Measurements from ENCODE around the gene APCDD1L.

APCDD1L gene

DNA sequence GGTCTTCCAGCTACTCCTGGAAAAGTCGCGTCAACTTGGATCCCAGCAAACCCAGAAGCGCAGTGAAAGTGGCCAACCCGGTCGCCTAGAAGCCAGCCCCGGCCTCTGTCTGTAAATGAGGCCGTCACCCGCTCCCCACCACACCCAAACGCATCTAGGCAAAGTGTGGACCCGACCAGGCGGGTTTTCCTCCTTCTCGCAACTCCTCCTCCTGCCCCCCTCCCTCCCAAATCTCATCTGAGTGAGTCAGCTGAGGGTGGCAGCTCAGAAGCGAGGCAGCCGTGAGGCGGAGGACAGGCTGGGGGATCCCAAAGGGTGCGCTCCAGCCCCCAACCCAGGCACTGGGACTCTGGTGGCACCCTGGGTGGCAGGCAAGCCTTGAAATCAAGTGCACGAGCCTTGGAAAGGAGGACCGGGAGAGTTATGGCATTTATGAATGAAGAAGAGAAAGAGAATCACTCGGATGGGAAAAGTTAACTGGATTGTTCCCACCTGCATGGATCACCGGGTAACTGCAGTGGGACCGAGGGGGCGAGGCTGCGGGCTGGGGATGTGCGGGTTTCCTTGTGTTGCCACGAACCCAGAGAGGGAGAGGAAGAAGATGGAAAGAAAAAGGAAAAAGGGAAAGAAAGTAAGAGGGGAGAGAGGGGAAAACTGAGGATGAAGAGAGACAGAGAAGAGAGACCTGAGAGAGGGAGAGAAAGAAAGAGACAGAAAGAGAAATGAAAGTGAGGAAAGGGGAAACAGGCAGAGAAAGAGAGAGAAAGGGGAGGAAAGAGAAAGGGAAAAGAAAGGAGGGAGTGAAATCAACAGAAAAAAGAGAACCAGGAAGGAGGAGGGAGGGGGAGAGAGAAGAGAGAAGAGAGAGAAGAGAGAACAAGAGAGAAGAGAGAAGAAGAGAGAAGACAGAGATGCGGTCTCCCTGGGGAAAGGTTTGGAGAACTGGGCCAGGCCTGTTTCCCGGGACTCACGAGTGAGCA lies at the start of gene APCDD1L:
Gene APCDD1L (minus strand): TSS at position 167 of the 980 bp plus-strand sequence. CDS start 692 bp downstream, outside the sequence.
- DNase-seq = no peak
- TF ChIP-seq POLR2A (IDR thresholded peaks at IDR 0.05; ENCODE audit: low read length) (no peak), GATA1 (IDR thresholded peaks at IDR 0.05; ENCODE audit: low read depth, low read length) (no peak)

- TF ChIP-seq POLR2A (IDR thresholded peaks at IDR 0.05; ENCODE audit: low read length) (no peak), GATA1 (IDR thresholded peaks at IDR 0.05; ENCODE audit: low read depth, low read length) (no peak)
- DNase-seq = no peak
These were observed 44.1 kb upstream of the APCDD1L start for GRCh38 chr20:58559368-58559729.

GRCh38 chr20:58558486-58559367 lies 43.5 kb upstream of the APCDD1L start:
- no peak for DNase-seq
- no peak for TF ChIP-seq POLR2A (IDR thresholded peaks at IDR 0.05; ENCODE audit: low read length)
- TF ChIP-seq GATA1 (IDR thresholded peaks at IDR 0.05; ENCODE audit: low read depth, low read length) = no peak

GRCh38 chr20:58557733-58558342 lies 42.6 kb upstream of the APCDD1L start:
- TF ChIP-seq GATA1 (IDR thresholded peaks at IDR 0.05; ENCODE audit: low read depth, low read length) (no peak), POLR2A (IDR thresholded peaks at IDR 0.05; ENCODE audit: low read length) (no peak)
- DNase-seq = no peak

GRCh38 chr20:58556961-58557360 lies 41.8 kb upstream of the APCDD1L start:
- TF ChIP-seq POLR2A (IDR thresholded peaks at IDR 0.05; ENCODE audit: low read length) = no peak
- TF ChIP-seq GATA1 (IDR thresholded peaks at IDR 0.05; ENCODE audit: low read depth, low read length) = no peak
- DNase-seq = no peak

DNA sequence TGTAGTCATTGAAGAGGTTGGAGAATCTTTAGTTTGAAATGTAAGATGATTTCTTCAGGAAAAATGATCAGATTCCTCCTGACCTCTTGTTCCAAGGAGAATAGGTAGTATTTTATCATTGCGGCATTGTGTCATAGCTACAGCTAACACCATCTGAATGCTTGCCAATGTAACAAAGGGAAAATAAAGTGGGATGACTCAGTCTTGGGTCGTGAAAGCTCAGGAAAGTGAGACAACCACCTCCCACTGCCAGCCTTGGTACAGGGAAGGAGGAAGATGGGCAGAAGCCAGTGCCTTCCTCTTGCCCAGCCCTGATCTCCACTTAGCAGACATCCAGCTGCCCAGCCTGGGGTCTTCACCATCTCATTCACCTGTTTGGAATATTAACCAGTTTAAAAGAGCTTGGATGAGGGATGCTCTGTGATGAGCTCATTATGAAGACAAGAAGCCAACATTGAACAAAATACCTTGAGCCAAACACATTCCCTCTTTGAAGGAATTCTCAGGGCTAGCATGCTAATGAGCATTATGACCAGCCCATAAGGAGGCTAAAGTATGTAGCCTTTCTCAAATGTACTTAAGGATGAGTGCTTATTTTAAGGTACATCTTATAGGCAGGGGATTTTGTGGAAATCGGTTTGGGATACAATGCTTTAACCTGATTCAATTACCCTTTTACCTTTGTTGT lies 40.0 kb upstream of the APCDD1L start:
- no peak for DNase-seq
- TF ChIP-seq GATA1 (IDR thresholded peaks at IDR 0.05; ENCODE audit: low read depth, low read length) (no peak), POLR2A (IDR thresholded peaks at IDR 0.05; ENCODE audit: low read length) (no peak)

- DNase-seq = no peak
- no peak for TF ChIP-seq POLR2A (IDR thresholded peaks at IDR 0.05; ENCODE audit: low read length)
- TF ChIP-seq GATA1 (IDR thresholded peaks at IDR 0.05; ENCODE audit: low read depth, low read length) = no peak
These were observed 39.3 kb upstream of the APCDD1L start for GRCh38 chr20:58554541-58554940.

DNA sequence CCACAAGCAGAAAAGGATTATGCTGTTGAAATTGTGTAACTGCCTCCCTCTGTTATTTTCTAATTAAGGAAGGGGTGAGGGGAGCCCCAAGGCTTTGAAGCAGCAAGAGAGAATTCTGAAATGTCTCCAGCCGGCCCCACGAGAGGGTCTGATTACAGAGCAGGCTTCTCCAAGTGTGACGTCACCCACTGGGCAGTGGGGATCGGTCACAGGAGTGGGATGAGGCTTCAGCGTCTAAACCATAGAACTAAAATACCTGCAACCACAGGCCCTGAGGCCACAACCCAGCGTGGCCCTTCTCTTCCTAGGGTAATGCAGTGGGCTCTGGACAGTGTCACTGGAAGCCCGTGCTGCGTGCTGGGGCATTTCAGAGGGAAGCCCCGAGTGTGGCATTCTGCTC lies 38.6 kb upstream of the APCDD1L start:
- TF ChIP-seq POLR2A (IDR thresholded peaks at IDR 0.05; ENCODE audit: low read length) (no peak), GATA1 (IDR thresholded peaks at IDR 0.05; ENCODE audit: low read depth, low read length) (no peak)
- no peak for DNase-seq

DNA sequence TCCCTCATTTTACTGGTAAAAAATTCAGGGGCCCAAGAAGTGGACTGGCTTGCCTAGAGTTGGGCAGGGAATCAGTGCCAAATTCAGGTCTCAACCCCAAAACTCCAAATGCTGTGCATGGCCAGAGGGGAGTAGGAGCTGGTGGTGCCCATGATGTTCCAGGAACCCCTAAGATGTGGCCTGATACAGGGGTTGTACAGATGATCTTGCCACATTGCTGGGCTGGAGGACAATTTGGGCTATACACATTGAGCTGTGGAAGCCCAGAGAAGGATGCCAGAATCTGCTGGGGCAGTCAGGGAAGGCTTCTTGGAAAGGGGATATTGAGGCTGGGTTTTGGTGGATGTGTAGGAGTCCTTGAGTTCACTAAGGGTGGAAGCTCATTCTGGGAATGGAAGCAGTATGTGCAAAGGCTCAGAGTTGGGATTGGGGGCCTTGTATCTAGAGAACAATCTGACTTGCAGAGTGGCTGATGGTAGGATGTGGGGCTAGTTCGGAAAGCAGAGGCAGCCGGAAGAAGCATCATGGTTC lies 38.0 kb upstream of the APCDD1L start:
- DNase-seq = no peak
- TF ChIP-seq GATA1 (IDR thresholded peaks at IDR 0.05; ENCODE audit: low read depth, low read length) = no peak
- TF ChIP-seq POLR2A (IDR thresholded peaks at IDR 0.05; ENCODE audit: low read length) = no peak

DNA sequence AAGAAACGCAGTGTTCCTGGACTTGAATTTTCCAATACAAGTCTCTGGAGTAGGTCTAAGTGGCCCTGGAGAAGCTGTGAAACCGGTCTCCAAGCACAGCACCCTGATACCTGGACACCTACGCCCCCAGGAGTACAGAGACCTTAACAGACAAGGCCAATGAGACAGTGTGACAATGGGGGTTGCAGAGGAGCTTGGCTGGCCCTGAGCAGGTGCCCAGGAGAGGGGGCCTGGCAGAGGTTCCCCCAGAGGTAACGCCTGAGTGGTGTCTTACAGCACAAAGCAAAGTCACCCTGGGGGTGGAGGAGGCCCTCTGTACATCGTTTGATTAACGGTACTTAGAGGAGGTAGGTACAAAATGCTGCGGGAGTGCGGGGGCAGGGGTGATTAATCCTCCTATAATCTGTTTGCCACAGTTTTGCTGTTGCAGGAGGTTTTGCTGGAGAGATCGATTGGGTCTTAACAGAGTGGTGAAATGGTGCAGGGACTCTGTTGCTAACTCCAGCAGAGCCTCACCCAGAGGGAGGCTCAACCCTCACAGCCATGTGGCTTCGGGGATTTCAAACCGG lies 37.3 kb upstream of the APCDD1L start:
- no peak for DNase-seq
- TF ChIP-seq GATA1 (IDR thresholded peaks at IDR 0.05; ENCODE audit: low read depth, low read length) (no peak), POLR2A (IDR thresholded peaks at IDR 0.05; ENCODE audit: low read length) (no peak)

DNA sequence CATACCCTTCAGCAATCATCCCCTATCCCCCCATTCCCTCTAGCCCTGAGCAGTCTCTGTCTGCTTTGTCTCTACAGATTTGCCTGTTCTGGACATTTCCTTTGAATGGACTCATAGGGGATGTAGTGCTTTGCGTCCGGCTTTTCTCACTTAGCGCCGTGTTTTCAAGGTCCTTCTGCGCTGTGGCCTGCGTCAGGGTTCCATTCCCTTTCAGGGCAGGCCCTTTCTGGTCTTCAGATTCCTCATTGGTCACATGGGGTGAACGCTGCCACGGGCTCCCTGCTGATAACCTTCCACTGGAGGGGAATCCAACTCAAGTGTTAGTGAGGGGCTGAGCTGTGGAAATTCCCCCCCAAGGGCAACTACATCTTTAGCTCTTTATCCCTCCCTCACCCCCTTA lies 36.4 kb upstream of the APCDD1L start:
- DNase-seq = no peak
- TF ChIP-seq GATA1 (IDR thresholded peaks at IDR 0.05; ENCODE audit: low read depth, low read length) (no peak), POLR2A (IDR thresholded peaks at IDR 0.05; ENCODE audit: low read length) (no peak)

DNA sequence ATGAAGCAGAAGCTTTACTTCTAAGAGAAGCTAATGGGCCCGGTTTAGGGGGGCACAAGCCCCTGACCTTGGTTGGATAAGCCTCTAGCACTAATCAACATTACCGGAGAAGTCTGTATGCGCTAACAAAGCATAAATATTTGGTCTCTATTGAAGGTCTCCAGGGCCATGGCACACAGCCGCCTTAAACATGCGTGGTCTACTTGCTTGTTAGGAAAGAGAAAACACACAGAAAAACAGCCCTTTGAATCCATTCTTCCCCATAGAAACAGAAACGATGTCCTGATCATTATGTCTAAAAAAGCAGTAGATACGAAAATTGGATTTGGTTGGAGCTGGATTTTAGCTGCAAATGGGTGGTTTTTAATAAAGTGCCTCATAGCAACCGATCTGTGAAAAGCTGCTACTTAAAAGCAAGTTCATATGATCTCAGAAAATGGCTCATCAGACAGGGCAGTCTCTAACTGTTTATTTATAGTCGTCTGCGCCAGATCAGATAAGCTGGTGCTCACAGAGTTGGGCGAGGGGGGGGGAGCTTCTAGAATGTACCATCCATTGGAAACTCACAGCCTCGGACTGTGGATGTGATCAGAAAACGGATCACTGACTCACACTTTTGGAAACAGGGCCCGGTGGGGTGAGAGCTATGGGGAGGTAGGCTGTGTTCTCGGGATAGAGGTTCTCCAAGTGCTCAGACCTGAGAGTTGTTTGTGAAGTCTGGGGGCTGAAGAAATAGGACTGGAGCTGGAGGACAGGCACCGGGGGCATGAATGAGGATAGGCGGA lies 35.3 kb upstream of the APCDD1L start:
- peak in 1 of 2 experiments; percentile 2 for DNase-seq
- TF ChIP-seq GATA1 (IDR thresholded peaks at IDR 0.05; ENCODE audit: low read depth, low read length) (no peak), POLR2A (IDR thresholded peaks at IDR 0.05; ENCODE audit: low read length) (no peak)
